K562 (cell line): ENCODE results near the gene STC2. TPM values are rescaled to one million over a fixed set of nuclear protein-coding genes. Genes with fewer than 3 reads are reported as not detected.

Experiments
- ATF6 ChIP-seq: sonication (generic); formaldehyde crosslinking; IDR thresholded peaks from 2 replicates; pipeline ENCODE4 v1.4.0; 2020; ENCODE audit warnings: mild to moderate bottlenecking, missing genetic modification reagents
- BCOR ChIP-seq: fragments of 450-650 bp; IDR thresholded peaks from 2 replicates; pipeline ENCODE4 v1.6.1; 2016
- BRF2 ChIP-seq: IDR thresholded peaks from 3 replicates; pipeline ENCODE4 v1.6.1; 2011; ENCODE audit warnings: borderline replicate concordance, mild to moderate bottlenecking; ENCODE audit not compliant: insufficient read length, insufficient read depth
- CBX3 ChIP-seq, 2 experiments: IDR thresholded peaks; 1 replicate in 1 of 2; 2 replicates in 1 of 2; pipeline ENCODE4 v1.6.1; 2012; ENCODE audit warnings: inconsistent platforms in 2 of 2, low read length in 2 of 2, borderline replicate concordance in 1 of 2, control low read depth in 1 of 2
- EGR1 ChIP-seq: fragments of 450-650 bp; conservative IDR thresholded peaks from 2 replicates; pipeline ENCODE4 v1.6.1; 2017; ENCODE audit warnings: mild to moderate bottlenecking
- FOXK1 ChIP-seq: sonication (generic); formaldehyde crosslinking; IDR thresholded peaks from 2 replicates; pipeline ENCODE4 v1.8.0; 2022; ENCODE audit warnings: missing genetic modification reagents, mild to moderate bottlenecking, borderline replicate concordance
- FOXM1 ChIP-seq, 2 experiments: fragments of 450-650 bp in 1 of 2; sonication (generic) in 1 of 2; formaldehyde crosslinking in 1 of 2; IDR thresholded peaks; 2 replicates each; pipeline versions ENCODE4 v1.6.1 to v1.9.0; 2017 to 2022; ENCODE audit warnings: low read depth in 2 of 2, mild to moderate bottlenecking in 2 of 2, missing genetic modification reagents in 1 of 2, moderate library complexity in 1 of 2
- GTF2A2 ChIP-seq: IDR thresholded peaks from 2 replicates; pipeline ENCODE4 v1.6.1; 2016; ENCODE audit warnings: mild to moderate bottlenecking, missing genetic modification characterization, missing compliant biosample characterization
- KAT8 ChIP-seq: fragments of 450-650 bp; IDR thresholded peaks from 2 replicates; pipeline ENCODE4 v1.6.1; 2016; ENCODE audit warnings: low read depth, mild to moderate bottlenecking
- KLF16 ChIP-seq: IDR thresholded peaks from 2 replicates; pipeline ENCODE4 v1.6.1; 2016; ENCODE audit warnings: antibody characterized with exemption
- MECOM ChIP-seq: fragments of 250-450 bp; sonication (Bioruptor Pico); IDR thresholded peaks from 2 replicates; pipeline ENCODE4 v1.8.0; 2022; ENCODE audit warnings: inconsistent platforms
- RBM34 ChIP-seq: fragments of 200-400 bp; formaldehyde crosslinking; IDR thresholded peaks from 2 replicates; pipeline ENCODE4 v1.6.1; 2018; ENCODE audit warnings: low read length, borderline replicate concordance; ENCODE audit not compliant: insufficient read depth
- SIN3B ChIP-seq: fragments of 450-650 bp; IDR thresholded peaks from 2 replicates; pipeline ENCODE4 v1.6.1; 2017; ENCODE audit warnings: low read depth, mild to moderate bottlenecking, moderate library complexity
- SP1 ChIP-seq: sonication (generic); formaldehyde crosslinking; IDR thresholded peaks from 2 replicates; pipeline ENCODE4 v1.8.1; 2022; ENCODE audit warnings: mild to moderate bottlenecking, missing genetic modification reagents
- SUPT5H ChIP-seq: fragments of 450-650 bp; IDR thresholded peaks from 2 replicates; pipeline ENCODE4 v1.6.1; 2016
- TAF7 ChIP-seq: fragments of 450-650 bp; IDR thresholded peaks from 2 replicates; pipeline ENCODE4 v1.6.1; 2016; ENCODE audit warnings: missing genetic modification characterization, missing compliant biosample characterization
- TCFL5 ChIP-seq: fragments of 250-450 bp; sonication (Bioruptor Pico); conservative IDR thresholded peaks from 2 replicates; pipeline ENCODE4 v1.6.1; 2021; ENCODE audit warnings: mild to moderate bottlenecking, moderate library complexity, matching md5 sums
- ZBED1 ChIP-seq: IDR thresholded peaks from 2 replicates; pipeline ENCODE4 v1.6.1; 2014
- ZEB2 ChIP-seq: fragments of 450-650 bp; IDR thresholded peaks from 2 replicates; pipeline ENCODE4 v1.6.1; 2016
- ZNF384 ChIP-seq: IDR thresholded peaks from 2 replicates; pipeline ENCODE4 v1.6.1; 2012; ENCODE audit warnings: low read depth, low read length, improper control_type of control experiment
- ZNF518B ChIP-seq: fragments of 250-450 bp; sonication (Bioruptor Pico); IDR thresholded peaks from 2 replicates; pipeline ENCODE4 v1.5.0; 2021; ENCODE audit warnings: mild to moderate bottlenecking, moderate library complexity
- ZNF561 ChIP-seq: fragments of 450-650 bp; formaldehyde crosslinking; conservative IDR thresholded peaks from 2 replicates; pipeline ENCODE4 v1.4.0; 2020; ENCODE audit warnings: mild to moderate bottlenecking, moderate library complexity
- polyA plus RNA-seq, 8 experiments: library from polyadenylated mRNA; depleted of rRNA in 4 of 8; stranded (reverse) in 5 of 8; unstranded in 3 of 8; fragments of >200 nt; fragmentation: Nextera tagmentation in 2 of 8; fragmentation: Illumina TruSeq in 1 of 8; extraction: Ambion mirVana in 2 of 8; extraction: Trizol in 1 of 8; gene quantifications; 2 replicates each; pipeline versions ENCODE4 v1.2.1 to v1.2.3, GENCODE V29; 2011 to 2014; ENCODE audit warnings: inconsistent platforms in 1 of 8, missing spikeins in 1 of 8
- total RNA-seq, 7 experiments: library from RNA; depleted of rRNA in 6 of 7; stranded (reverse); fragments of >200 nt in 6 of 7; fragmentation: Illumina TruSeq in 2 of 7; extraction: Trizol in 2 of 7; gene quantifications; 2 replicates each; pipeline versions ENCODE4 v1.2.1 to v1.2.3, GENCODE V29; 2011 to 2021; ENCODE audit warnings: low replicate concordance in 1 of 7

Gene STC2
- total and polyA plus RNA-seq, 9 of the 15 experiments (the other 6 are each of a cell fraction or from before 2014, with no cell fraction given): 0.62 to 31.7 (median 7.4) TPM

GRCh38 chr5:173327948-173328843 is at the start of gene STC2 (continued):
- TF ChIP-seq BRF2 (no peak), ATF6 (CRISPR knock-in tag) (peak; percentile 24; the same call in 1 of the 2 replicates), ZBED1 (no peak), CBX3 (IDR thresholded peaks at IDR 0.05; ENCODE audit: borderline replicate concordance in 1 of 2, low read length in 2 of 2) (0 out of 3 replicates have a peak, but pooled peaks of 1 of the 2 experiments have one; percentile 6), EGR1 (peak; percentile 21; the same call in 1 of the 2 replicates), SIN3B (no peak), TAF7 (tag) (0 out of 2 replicates have a peak, but pooled peaks have one; percentile 51), GTF2A2 (tag) (no peak), KLF16 (no peak), BCOR (no peak; the same call in 1 of the 2 replicates), SUPT5H (peak; percentile 76), ZNF561 (no peak), MECOM (CRISPR knock-in tag) (no peak), TCFL5 (CRISPR knock-in tag) (no peak), FOXM1 (IDR thresholded peaks at IDR 0.05; ENCODE audit: low read depth) (no peak), FOXM1 (CRISPR knock-in tag; IDR thresholded peaks at IDR 0.05; ENCODE audit: low read depth) (no peak), RBM34 (no peak), ZEB2 (no peak), KAT8 (no peak), ZNF384 (no peak), ZNF518B (CRISPR knock-in tag) (no peak), FOXK1 (0 out of 2 replicates have a peak, but pooled peaks have one; percentile 66), SP1 (peak; percentile 49; the same call in 1 of the 2 replicates)
